ENCODE measurements around the gene HES2.
"Not testable (repeated sequence)": the region's sequence is repeated elsewhere in the genome, so short reads cannot be mapped to it uniquely, and the experiment has no call there.

HES2 gene

GRCh38 chr1:6419804-6420453, at the start of gene HES2:
HES2 (minus strand) TSS chr1:6419919; CDS start chr1:6419820, 99 bp downstream.
- DNase-seq (ENCODE audit: low read depth in 1 of 2, low spot score in 1 of 2) = no peak

GRCh38 chr1:6468729-6469461, 49.2 kb upstream of the HES2 start:
- no peak for DNase-seq (ENCODE audit: low read depth in 1 of 2, low spot score in 1 of 2)

DNA sequence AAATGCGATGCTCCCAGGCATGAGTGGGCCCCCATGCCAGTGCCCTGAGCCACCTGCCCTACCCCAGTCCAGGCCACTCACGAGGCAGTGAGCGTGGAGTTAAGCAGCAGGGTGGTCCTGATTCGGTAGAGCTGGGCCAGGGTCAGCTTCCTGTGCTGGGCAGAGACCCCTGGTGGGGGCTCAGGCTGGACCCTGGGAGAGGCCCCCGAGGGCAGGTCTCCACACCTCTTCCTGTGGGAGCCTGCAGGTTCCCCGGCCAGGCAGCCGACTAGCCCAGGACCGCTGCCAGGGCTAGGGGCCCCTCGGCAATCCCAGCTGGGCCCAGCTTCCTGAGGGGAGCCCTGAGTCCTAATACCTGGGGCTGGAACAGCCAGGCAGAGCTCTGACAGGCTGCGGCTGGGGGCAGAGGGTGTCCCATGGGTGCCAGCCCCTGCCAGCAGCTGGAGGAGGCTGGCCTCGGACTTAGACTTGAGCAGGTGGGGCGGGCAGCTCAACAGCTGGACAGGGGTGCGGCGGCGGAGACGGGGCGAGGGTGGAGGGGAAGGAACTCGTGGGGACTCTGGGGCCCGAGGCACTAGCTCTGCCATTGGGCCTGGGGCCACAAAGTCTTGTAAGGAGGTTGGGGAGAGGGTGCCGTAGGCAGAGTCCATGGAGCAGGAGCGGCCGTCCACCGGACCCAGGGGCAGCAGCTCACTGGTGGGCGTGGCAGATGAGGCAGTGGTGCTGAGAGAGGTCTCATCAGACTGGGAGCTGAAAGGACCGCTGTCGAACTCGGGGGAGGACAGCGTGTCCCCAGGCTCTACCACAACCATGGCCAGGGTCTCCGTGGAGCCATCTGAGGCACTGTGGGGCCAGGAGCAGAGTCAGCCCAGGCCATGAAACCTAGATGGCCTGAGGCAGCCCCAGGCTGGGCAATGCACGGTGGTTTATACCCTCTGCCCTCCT, 48.3 kb upstream of the HES2 start:
- DNase-seq (ENCODE audit: low read depth in 1 of 2, low spot score in 1 of 2) = no peak

DNA sequence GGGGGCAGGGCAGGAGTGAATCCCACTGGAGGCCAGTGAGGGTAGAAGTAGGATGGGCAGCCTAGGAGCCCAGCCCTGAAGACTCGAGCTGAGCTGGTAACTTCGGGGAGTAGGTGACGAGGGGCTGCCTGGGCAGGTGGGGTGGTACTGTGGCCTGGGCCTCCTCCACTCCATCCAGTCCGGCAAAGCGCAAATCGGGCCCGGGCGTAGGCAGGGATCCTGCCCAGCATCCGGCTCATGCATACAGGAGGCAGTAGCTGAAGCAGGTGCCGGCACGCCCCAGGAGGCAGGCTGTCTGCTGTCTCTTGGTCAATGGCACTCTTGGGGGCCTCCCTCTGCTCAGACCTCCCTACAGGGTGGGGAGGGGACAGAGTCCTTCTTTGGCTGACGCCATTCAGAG, 47.5 kb upstream of the HES2 start:
- no peak for DNase-seq (ENCODE audit: low read depth in 1 of 2, low spot score in 1 of 2)

DNA sequence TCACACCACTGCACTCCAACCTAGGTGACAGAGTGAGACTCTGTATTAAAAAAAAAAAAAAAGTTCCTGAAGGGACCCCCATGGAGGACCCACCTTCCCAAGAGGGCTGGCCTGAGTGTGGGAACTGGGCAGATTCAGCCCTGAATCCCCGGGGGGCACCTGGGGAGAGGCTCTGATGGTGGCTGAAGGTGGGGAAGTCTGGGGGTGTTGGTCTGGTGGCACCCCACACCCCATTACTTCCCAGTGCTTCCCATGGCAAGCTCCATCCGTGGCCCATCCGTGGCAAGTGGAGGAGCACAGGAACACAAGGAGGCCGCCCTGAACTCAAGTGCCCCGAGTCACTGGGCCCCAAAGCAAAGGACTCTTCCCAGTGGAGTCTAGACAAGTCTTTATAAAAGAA, 47.0 kb upstream of the HES2 start:
- no peak for DNase-seq (ENCODE audit: low read depth in 1 of 2, low spot score in 1 of 2)

DNA sequence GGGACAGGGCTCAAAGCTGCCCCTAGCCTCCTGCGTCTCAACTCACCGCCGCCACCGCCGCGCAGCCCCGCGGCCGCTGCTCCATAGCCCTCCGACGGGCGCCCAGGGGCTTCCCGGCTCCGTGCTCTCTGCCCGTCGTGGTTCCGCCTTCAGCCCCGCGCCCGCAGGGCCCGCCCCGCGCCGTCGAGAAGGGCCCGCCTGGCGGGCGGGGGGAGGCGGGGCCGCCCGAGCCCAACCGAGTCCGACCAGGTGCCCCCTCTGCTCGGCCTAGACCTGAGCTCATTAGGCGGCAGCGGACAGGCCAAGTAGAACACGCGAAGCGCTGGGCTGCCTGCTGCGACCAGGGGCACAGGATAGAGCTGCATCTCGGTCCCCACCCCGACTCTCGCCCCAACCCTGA, 46.3 kb upstream of the HES2 start, which contains the start of gene TNFRSF25:
TSS of gene TNFRSF25 (minus strand) at position 151 of the 400 bp plus-strand sequence. CDS start at position 85, 66 bp downstream.
- DNase-seq (ENCODE audit: low read depth in 1 of 2, low spot score in 1 of 2) = no peak

DNA sequence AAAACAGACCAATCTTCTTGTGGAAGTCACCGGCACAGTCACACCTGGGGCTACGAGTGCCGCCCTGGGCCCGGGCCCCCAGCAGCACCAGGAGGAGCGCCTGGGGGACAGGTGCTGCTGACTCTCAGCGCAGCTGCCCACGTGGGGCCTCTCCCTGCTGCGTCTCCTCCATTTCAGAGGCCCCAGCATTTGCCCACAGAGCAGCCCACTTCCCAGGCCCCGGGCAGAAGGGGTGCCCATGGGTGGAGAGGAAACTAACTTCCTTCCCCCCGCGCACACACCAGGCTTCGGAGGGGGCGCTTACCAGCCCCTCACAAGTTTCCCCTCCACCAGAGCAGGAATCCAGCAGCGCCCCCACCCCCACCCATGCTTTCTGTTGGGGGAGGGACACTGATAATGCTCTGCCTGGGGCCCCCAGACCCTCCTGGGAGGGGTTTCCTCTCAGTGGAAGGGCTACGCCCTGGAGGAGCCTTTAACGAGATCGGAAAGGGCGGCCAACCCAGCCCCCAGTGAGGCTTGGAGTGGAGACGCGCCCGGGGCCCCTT, 45.8 kb upstream of the HES2 start:
- DNase-seq (ENCODE audit: low read depth in 1 of 2, low spot score in 1 of 2) = no peak

GRCh38 chr1:6464915-6465314, 45.2 kb upstream of the HES2 start:
- DNase-seq (ENCODE audit: low read depth in 1 of 2, low spot score in 1 of 2) = no peak

GRCh38 chr1:6464514-6464836, 44.8 kb upstream of the HES2 start:
- DNase-seq (ENCODE audit: low read depth in 1 of 2, low spot score in 1 of 2) = no peak

- no peak for DNase-seq (ENCODE audit: low read depth in 1 of 2, low spot score in 1 of 2)
Measured at GRCh38 chr1:6463120-6463412, 43.3 kb upstream of the HES2 start.

DNA sequence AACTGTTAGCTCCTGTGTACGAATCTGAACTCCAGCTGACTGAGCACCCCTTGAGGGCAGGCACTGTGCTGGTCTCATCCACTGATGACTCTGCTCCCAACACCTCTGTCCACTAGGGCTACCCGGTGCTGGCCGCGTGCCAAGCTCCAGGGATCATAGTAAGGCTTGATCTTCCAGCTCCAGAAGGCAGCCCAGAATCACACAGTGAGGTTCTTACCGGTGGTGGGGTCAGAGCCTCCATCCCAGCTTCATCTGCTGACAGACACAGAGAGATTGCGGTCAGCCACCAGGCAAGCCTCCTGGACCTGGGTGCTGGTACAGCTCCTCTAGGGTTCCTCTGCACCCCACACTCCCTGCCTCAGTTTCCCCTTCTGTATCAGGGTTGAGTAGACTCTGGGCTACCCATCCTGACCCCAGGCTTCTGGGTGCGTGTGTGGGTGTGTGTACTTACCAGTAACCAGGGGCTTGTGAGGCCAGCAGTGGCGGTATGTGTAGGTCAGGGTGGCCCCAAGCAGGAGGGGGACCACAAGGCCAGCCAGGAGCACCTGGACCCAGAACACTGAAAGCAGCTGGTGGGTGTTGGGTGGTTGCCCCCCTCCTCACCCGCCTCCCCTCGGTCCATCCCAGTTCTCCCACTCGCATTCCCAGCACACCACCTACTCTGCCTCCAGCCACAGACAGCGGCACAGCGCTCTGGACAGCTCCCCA, 42.8 kb upstream of the HES2 start:
- no peak for DNase-seq (ENCODE audit: low read depth in 1 of 2, low spot score in 1 of 2)

DNA sequence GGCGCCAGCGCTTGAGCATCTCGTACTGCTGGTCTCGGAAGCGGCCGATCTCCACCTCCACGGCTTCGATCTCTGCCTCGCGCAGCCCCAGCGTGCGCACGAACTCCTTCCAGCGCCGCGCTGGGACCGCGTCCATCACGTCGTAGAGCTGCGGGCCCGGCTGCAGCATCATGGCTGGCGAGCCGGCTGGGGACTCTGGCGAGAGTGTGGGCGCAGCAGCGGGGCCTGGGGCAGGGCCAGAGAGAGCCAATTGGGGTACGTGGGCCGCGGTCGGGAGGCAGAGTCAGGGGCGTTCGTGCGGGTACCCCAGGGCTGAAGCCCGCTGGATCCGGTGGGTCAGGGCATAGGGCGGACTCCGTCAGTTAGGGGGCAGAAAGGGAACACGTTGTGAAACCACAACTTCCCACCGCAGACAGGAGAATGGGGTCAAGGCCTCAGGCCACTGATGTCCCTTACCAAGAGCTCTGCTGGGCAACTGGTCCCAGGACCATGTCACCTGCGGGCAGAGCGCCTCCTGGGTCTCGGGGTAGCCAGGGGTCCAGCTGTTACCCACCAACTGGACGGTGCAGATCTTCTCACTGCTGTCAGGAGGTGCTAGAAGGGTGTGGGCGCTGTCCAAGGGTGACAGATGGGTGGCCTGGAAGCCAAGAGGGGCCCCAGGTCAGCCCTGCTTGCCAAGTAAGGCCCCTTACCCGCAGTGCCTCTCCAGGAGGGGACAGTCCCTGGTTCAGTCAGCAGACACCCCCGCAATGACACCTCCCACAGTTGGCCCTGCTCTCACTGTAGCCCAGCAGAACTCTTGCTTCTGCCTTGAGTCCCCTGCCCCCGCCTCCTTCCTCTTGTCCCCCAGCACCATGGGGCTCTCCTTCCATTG, 42.1 kb upstream of the HES2 start:
- no peak for DNase-seq (ENCODE audit: low read depth in 1 of 2, low spot score in 1 of 2)

DNA sequence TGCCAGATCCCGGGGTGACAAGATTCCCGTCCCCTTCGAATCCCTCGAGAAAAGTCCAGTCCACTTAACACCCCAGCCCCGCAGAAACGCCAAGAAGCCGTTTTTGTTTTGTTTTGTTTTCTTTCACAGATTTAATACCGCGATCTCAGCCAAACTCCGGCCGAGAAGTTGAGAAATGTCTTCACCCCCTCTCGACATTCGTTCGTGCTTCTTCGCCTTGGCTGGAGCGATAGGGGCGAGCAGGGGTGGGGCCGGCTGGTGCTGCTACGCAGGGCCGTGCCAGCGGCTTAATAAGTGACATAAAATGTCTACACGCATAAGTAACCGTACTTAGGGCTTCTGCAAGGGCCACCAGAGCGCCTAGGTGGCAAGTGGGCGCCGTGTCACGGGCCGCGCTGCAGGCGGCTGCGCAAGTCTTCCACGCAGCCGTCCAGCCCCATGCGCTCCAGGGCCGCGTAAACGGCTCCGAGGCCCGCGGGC, 41.4 kb upstream of the HES2 start:
- DNase-seq (ENCODE audit: low read depth in 1 of 2, low spot score in 1 of 2) = no peak

DNA sequence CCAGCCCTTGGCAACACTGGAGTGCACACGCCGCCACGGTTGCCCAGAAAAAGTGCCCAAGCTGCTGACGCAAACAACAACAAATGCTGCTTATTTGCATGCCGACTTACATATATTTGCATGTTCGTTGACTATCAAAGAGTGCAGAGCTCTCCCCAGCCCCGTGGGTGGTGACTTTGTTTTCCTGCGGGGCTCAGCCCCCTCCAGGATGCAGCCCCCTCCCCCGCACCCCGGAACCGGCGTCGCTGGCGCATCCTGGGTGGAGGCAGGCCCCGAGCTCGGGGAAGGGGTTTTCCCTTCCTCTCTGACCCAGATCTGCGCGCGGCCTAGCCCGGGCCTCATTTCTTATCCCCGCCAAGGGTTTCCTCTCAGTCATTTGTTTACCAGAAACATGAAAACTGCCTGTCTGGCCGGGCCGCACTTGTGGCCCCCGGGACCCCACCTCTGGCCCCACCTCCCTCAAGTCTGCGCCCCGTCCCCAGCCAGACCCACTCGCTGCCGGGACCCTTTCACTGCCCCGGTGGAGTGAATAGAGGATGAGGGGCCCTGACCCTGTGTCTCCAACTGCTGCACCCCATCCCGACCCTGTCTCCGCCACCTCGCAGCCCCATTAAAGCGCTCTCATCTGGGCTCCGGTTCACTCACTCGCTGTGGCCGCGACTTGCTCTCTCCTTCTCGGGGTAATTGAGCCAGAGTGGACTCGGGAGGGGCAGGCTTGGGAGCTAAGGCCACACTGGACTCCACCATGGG, 40.8 kb upstream of the HES2 start:
- DNase-seq (ENCODE audit: low read depth in 1 of 2, low spot score in 1 of 2) = peak; percentile 72 to 77

DNA sequence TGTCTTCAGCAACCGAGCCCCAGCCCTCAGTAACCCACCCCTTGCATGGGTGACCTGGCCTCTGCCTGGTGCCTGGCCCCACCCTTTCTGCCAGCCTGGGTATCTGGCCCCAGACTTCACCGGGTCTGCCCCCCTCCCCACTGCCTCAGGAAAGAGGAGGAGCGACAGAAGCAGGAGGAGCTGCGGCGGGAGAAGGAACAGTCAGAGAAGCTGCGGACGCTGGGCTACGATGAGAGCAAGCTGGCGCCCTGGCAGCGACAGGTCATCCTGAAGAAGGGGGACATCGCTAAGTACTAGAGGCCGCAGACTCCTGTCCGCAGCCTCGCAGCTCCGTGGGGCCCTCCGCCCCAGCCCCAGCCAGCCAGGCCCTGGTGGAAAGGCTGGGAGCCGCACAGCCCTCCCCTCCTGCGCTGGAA, 40.1 kb upstream of the HES2 start:
- no peak for DNase-seq (ENCODE audit: low read depth in 1 of 2, low spot score in 1 of 2)

- DNase-seq (ENCODE audit: low read depth in 1 of 2, low spot score in 1 of 2) = no peak
Measured at GRCh38 chr1:6456800-6457466, 37.2 kb upstream of the HES2 start.

DNA sequence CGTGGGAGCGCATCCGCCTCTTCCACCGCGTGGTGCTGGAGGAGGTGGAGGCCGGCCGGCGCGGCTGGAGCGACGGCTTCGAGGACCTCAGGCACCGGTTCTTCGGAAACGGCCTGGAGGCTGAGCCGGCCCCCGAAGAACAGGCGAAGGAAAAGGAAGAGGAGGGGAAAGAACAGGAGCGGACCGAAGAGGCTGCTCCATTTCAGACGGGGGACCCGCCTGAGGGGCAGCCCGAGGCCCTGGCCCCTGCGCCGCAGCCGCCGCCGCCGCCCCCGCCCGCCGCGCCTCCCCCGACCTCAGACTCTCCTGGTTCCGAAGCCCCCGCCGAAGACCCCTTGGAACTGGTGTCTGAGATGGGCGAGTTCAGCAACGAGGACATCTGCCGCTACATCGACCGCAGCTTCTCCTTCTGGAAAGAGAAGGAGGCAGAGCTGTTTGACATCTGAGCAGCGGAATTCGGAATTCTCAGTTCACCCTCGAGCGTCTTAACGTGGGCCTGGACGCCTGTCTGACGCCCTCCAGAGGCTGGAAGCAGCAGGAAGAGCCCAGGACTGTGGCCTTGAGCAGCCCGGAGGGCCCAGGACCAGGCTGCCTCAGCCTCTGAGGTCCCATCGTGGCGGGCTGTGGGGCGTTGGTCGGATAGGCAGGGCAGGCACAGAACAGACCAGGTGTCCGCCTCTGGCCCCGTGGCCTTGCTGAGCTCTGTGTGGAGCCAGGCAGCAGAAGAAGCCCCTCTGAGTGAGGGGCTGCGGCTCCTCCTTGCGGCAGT, 36.2 kb upstream of the HES2 start:
- DNase-seq (ENCODE audit: low read depth in 1 of 2, low spot score in 1 of 2) = not testable (repeated sequence)

All from activated CD4-positive, alpha-beta T cell treated with anti-CD3 and anti-CD28 coated beads, Interleukin-2, amount 50 U/mL, for 24 hours (primary cell).